ENCODE results near the gene ATPAF2. TPM values are rescaled to one million over a fixed set of nuclear protein-coding genes. Genes with fewer than 3 reads are reported as not detected.

The ATPAF2 gene
- total RNA-seq, 1 experiment from 2014 or later: 46.1 TPM

- Histone ChIP-seq H3K4me3 (replicated peaks in 1 of 2; ENCODE audit: low read depth in 1 of 2, low read length in 2 of 2) (no peak overlapping the region), H2AFZ (ENCODE audit: low read depth, low read length, poor library complexity, severe bottlenecking) (no peak overlapping the region), H3K4me1 (ENCODE audit: control insufficient read depth in 1 of 2, insufficient read depth in 2 of 2, low read length in 2 of 2) (peaks cover 0 to 6% of the 10 kb centered on the region in 2 experiments; a peak in 1 of 4 replicates), H3K27ac (ENCODE audit: low read depth, low read length) (no peak overlapping the region), H3K4me2 (ENCODE audit: low read length) (no peak overlapping the region), H3K79me2 (ENCODE audit: insufficient read depth, low read length) (no peaks in the 10 kb centered on the region), H3K36me3 (ENCODE audit: control insufficient read depth in 1 of 2, insufficient read depth in 2 of 2, low read length in 2 of 2) (no peaks in the 10 kb centered on the region), H3K27me3 (ENCODE audit: insufficient read depth, low read length) (no peaks in the 10 kb centered on the region), H3K9ac (ENCODE audit: low read length) (no peak overlapping the region), H4K20me1 (ENCODE audit: insufficient read depth) (no peaks in the 10 kb centered on the region), H3K9me3 (ENCODE audit: control insufficient read depth in 1 of 2, insufficient read depth in 1 of 2, low read depth in 1 of 2, low read length in 2 of 2) (no peaks in the 10 kb centered on the region), H3K9me2 (ENCODE audit: insufficient read depth) (no peaks in the 10 kb centered on the region)
- CTCF ChIA-PET: interaction anchor here (1.3 kb wide), 1 partner anchor 14 kb away, joined by 4 read pairs; no protein-coding TSS in a partner anchor
- DNase-seq (ENCODE audit: low read depth, low spot score) (no peak), ATAC-seq (no peak)
- RAD21 ChIA-PET (ENCODE audit: low non-redundant PET in 1 of 2, low total read pairs in 2 of 2, uncharacterized antibody in 2 of 2, unreplicated experiment in 2 of 2): no interaction called here
- intact Hi-C loops (cut with micrococcal nuclease): no loop called here
- BruUV-seq (replicated peaks): no TSS peak
- TF ChIP-seq CTCF (IDR thresholded peaks at IDR 0.05 in 2 of 3, conservative IDR thresholded peaks at IDR 0.05 in 1 of 3; ENCODE audit: borderline replicate concordance in 1 of 3, insufficient read depth in 1 of 3, low read depth in 2 of 3, low read length in 2 of 3): no peak
- no peak for TF ChIP-seq YY1 (IDR thresholded peaks at IDR 0.05; ENCODE audit: extremely low read depth, insufficient replicate concordance, low read depth, low read length)
- no peak for TF ChIP-seq POLR2AphosphoS5 (IDR thresholded peaks at IDR 0.05; ENCODE audit: low read depth, low read length)
- no peak for TF ChIP-seq JUND (IDR thresholded peaks at IDR 0.05)
- no peak for TF ChIP-seq REST (IDR thresholded peaks at IDR 0.05; ENCODE audit: low read depth)
- TF ChIP-seq TCF7L2 (IDR thresholded peaks at IDR 0.05; ENCODE audit: borderline replicate concordance, extremely low read depth, insufficient read depth, insufficient read length): no peak
- no peak for TF ChIP-seq ATF3 (IDR thresholded peaks at IDR 0.05)
- TF ChIP-seq FOSL1 (IDR thresholded peaks at IDR 0.05; ENCODE audit: low read depth): no peak
- TF ChIP-seq CEBPB (IDR thresholded peaks at IDR 0.05; ENCODE audit: low read depth): no peak
- no peak for TF ChIP-seq POLR2A (IDR thresholded peaks at IDR 0.05; ENCODE audit: borderline replicate concordance, extremely low read depth, insufficient read depth, insufficient read length)
- no peak for TF ChIP-seq SIN3A (IDR thresholded peaks at IDR 0.05; ENCODE audit: low read depth)
- TF ChIP-seq RAD21 (IDR thresholded peaks at IDR 0.05; ENCODE audit: low read depth): no peak
- no peak for TF ChIP-seq SRF (IDR thresholded peaks at IDR 0.05; ENCODE audit: low read depth)
- POLR2A ChIA-PET: no interaction called here
These were observed 59.2 kb downstream of the ATPAF2 start for GRCh38 chr17:17979778-17980177.
